Retinal pigment epithelial cell (primary cell): Measurements from ENCODE around the gene YBX1.
"Not testable (repeated sequence)": the region's sequence is repeated elsewhere in the genome, so short reads cannot be mapped to it uniquely, and the experiment has no call there.

Experiments used
- DNase-seq: peaks from one replicate; pipeline ENCODE4 v3.0.0-alpha.2; 2010; ENCODE audit warnings: low read depth
- H3K4me3 ChIP-seq: 2 replicates; pipeline ENCODE4 v1.5.1; 2011; ENCODE audit warnings: mild to moderate bottlenecking, low read length, control low read depth, moderate library complexity
- CTCF ChIP-seq: conservative IDR thresholded peaks from 2 replicates; pipeline ENCODE4 v1.5.1; 2011; ENCODE audit warnings: low read depth, low read length, control low read depth, inconsistent platforms

The YBX1 gene

DNA sequence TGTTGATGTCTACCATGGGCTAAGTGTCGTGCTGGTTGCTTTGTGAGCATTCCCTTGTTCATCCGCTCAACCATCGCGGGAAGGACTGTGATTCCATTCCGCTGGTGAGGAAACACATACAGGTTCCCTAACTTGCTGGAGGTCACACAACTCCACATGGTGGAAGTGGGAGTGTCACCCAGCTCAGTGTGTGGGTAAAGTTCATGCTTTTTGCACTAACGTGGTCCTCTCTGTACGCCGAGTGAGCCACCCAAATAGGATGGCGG lies 61.9 kb downstream of the YBX1 start:
- no peak for TF ChIP-seq CTCF
- no peak overlapping the region for H3K4me3 ChIP-seq
- DNase-seq: no peak

- no peak overlapping the region for H3K4me3 ChIP-seq
- DNase-seq: peak; percentile 88
- TF ChIP-seq CTCF: no peak
Observed at GRCh38 chr1:42745851-42746250, 63.6 kb downstream of the YBX1 start.

DNA sequence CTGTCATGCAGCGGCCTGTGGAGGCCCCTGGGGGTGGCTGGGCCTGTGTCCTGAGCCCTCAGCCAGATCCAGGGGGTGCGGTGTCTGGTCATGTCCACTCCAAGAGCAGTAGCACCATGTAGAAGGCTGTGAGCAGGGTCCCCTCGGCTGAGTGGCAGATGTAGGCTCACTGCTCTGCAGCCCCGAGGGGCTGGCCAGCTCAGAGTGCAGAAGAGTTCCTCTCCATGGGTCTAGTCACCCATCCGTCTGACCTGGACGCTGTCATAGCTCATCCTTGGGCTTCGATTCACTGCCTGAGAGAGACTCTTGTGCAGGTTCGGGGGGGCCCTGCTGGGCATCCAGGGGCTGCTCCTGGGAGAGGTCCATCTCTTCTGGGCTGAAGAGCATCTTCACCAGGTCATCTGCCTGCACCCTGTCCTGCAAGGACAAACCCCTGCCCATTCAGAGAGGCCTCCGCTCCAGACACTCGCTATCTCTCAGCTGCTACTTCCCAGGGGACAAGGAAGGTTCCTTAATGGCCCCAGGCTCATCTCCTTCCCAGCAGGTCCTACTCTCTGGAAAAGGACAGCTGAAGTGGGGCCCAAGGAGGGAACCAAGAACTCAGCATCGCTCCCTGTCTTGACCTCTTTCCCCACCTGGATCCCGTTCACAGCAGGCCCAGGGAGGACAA lies 64.4 kb downstream of the YBX1 start:
- DNase-seq: no peak
- H3K4me3 ChIP-seq: no peak overlapping the region
- TF ChIP-seq CTCF: no peak

DNA sequence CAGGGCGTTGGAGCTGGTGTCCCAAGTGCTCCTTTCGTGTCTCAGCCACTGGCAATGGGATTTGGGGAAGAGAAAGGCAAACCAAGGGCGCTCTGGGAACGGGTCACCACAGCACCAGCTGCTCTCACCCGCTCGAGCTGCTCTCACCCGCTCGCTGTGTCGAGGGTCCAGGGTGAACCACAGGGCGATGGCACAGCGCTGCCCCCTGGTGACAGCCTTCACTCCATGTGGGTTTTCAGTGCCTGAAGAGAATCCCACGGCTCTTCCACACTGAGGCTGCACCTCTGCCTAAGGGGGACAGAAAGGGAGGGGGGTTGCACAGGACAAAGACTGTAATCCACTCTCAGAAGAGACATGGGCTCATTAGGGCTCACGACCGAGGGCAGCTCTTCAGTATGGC lies 64.9 kb downstream of the YBX1 start:
- TF ChIP-seq CTCF: peak; percentile 85
- no peak overlapping the region for H3K4me3 ChIP-seq
- no peak for DNase-seq

GRCh38 chr1:42748021-42748420 lies 65.8 kb downstream of the YBX1 start:
- H3K4me3 ChIP-seq: no peak overlapping the region
- TF ChIP-seq CTCF: no peak
- no peak for DNase-seq

DNA sequence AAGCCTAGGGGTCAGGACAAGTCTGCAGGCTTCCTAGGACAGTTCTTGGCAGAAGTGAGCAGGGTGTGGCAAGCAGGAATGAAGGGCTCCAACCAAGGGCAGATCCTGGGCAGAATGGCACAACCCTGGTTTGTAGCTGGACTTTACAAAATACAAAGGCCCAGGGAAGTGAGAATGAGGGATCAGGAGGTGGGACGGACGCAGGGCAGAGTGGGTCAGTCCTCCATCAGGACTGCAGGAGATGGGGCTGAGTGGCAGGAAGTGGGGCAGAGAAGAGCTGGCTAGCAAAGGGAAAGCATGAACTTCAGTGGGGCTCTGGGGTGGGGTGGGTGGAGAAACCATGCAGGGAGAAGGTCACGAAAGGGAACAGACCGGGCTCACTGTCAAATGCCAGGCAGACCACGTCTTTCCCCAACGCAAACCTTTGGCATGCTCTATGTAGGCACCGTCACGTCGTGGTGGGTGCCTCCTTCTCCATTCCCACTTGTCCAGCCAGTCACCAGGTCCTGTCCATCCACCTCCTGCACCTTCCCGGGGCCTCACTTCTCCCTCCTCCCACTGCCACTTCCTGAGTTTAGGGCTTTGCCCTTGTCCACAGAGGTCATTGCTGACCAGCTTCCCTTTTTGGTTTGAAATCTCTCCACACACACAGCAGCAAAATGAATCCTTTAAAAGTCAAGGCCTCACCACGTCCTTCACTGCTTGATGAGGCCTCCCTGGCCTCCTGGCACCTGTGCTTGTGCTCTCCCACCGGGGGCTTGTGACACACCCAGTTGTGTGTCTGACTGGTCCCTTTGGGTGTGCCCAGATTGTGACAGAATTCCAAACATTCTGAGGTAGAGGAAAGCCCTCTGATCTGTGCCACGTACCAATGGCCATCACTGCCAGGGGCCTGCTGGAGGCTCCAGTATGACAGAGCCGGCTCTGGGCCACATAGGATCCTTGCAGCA lies 66.5 kb downstream of the YBX1 start:
- H3K4me3 ChIP-seq: no peak overlapping the region
- DNase-seq: no peak
- no peak for TF ChIP-seq CTCF

- H3K4me3 ChIP-seq: no peak overlapping the region
- TF ChIP-seq CTCF: no peak
- DNase-seq: no peak
Observed at GRCh38 chr1:42750041-42750440, 67.8 kb downstream of the YBX1 start.

GRCh38 chr1:42751511-42752070 lies 69.4 kb downstream of the YBX1 start:
- not testable (repeated sequence) for DNase-seq

More at GRCh38 chr1:42751511-42752070, 69.4 kb downstream of the YBX1 start:
- H3K4me3 ChIP-seq: not testable (repeated sequence)
